ENCODE results near the gene GNAL.

The GNAL gene

DNA sequence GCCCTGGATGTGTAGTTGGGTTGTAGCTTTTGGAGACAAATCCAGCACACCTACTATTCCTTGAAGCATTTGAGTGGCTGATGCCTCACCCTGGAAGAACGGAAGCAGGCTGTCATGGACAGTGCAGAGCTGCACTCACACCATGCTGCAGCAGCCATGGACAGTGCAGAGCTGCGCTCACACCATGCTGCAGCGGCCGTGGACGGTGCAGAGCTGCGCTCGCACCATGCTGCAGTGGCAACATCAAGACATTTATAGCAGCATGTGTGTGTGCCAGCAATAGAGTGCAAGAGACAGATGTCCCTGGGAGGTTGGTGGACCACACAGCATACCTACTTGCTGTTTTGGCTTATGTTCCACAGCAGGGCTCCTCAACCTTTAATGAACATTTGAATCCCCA, 30.6 kb downstream of the GNAL start:
- H3K4me1 Mint-ChIP-seq (ENCODE audit: low read depth): no peaks in the 10 kb centered on the region
- H3K9me3 Mint-ChIP-seq: no peaks in the 10 kb centered on the region
- DNase-seq (ENCODE audit: low spot score): no peak
- H3K27me3 Mint-ChIP-seq (ENCODE audit: low read depth): peaks cover 3% of the 10 kb centered on the region
- H3K4me3 Mint-ChIP-seq: no peak overlapping the region
- H3K36me3 Mint-ChIP-seq (ENCODE audit: low read depth): no peaks in the 10 kb centered on the region
- H3K27ac Mint-ChIP-seq: no peak overlapping the region

DNA sequence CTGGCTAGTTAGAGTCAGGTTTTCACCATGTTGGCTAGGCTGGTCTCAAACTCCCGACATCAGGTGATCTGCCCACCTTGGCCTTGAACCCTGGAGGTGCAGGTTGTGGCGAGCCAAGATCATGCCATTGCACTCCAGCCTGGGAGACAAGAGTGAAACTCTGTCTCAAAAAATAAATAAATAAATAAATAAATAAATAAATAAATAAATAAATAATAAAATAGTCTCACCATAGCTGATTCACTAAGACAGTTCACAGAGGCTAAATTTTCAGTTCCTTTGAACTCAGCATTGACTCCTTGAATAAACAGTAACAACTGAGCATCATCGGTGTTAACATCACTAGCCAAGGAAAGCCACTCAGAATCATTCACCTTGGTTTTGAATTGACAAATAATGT, 32.7 kb downstream of the GNAL start:
- Mint-ChIP-seq H3K27me3 (ENCODE audit: low read depth) (no peaks in the 10 kb centered on the region), H3K4me3 (no peak overlapping the region), H3K36me3 (ENCODE audit: low read depth) (no peaks in the 10 kb centered on the region), H3K9me3 (no peaks in the 10 kb centered on the region), H3K27ac (no peak overlapping the region), H3K4me1 (ENCODE audit: low read depth) (no peaks in the 10 kb centered on the region)
- DNase-seq (ENCODE audit: low spot score): no peak

DNA sequence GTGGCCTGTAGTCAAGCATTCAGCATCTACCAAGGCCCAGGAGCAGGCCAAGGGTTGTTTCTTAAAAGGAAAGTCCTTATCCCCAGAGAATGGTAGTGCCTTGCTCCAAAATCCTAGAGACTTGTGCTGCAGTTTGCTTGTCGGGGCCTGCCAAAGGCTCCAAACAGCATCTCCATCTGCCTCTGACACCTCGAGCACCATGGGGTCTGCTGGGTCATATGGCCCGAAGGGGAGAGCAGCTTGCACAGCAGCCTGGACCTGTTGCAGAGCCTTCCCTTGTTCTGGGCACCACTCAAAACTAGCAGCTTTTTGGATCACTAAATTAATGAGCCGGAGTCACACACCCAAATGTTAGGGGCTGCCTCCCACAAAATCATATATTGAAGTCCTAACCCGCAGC, 35.7 kb downstream of the GNAL start:
- no peaks in the 10 kb centered on the region for H3K36me3 Mint-ChIP-seq (ENCODE audit: low read depth)
- DNase-seq (ENCODE audit: low spot score): no peak
- no peak overlapping the region for H3K27ac Mint-ChIP-seq
- H3K9me3 Mint-ChIP-seq: no peaks in the 10 kb centered on the region
- no peaks in the 10 kb centered on the region for H3K4me1 Mint-ChIP-seq (ENCODE audit: low read depth)
- H3K4me3 Mint-ChIP-seq: no peak overlapping the region
- peaks cover 10% of the 10 kb centered on the region for H3K27me3 Mint-ChIP-seq (ENCODE audit: low read depth)

DNA sequence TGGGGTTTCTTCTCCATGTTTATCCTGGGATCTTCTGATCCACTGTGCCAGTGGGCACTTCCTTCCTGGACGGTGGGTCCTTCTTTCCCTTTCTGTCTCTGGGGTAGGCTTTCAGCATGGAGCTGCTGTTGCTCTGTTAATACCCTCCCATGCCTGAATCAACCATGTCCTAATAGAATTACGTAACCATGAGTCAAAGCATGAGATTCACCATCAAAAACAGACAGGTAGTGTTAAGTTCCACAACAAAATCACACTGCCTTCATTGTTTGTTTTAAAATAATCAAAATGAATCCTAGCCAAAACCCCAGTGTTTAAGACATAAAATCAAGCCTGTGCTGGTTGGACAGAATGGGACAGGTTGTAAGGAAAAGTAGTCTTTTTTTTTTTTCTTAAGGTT, 37.5 kb downstream of the GNAL start:
- DNase-seq (ENCODE audit: low spot score): no peak
- H3K27me3 Mint-ChIP-seq (ENCODE audit: low read depth): peaks cover 10% of the 10 kb centered on the region
- H3K4me1 Mint-ChIP-seq (ENCODE audit: low read depth): no peaks in the 10 kb centered on the region
- no peak overlapping the region for H3K27ac Mint-ChIP-seq
- no peaks in the 10 kb centered on the region for H3K9me3 Mint-ChIP-seq
- H3K36me3 Mint-ChIP-seq (ENCODE audit: low read depth): no peaks in the 10 kb centered on the region
- H3K4me3 Mint-ChIP-seq: no peak overlapping the region

DNA sequence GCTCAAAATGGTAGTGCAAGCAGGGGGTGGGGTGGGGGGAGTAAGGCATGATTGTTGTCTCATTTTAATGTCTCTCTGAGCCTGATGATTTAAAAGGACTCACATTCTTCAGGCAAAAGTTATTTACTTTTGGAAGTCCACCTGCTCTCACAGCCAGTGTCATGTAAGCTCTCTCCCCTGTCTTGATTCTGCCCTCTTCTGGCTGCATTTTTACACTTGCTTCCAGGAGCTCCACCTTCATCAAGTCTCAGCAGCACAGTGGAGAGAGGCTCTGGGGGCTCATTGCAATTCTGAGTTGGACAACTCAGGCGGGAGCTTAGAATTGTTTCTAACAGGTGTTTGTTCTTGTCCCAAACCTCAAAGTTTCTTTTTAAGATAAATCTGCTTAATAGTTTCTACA, 39.2 kb downstream of the GNAL start:
- Mint-ChIP-seq H3K27me3 (ENCODE audit: low read depth) (peaks cover 14% of the 10 kb centered on the region), H3K4me3 (no peak overlapping the region), H3K27ac (no peak overlapping the region), H3K4me1 (ENCODE audit: low read depth) (no peaks in the 10 kb centered on the region), H3K36me3 (ENCODE audit: low read depth) (no peaks in the 10 kb centered on the region), H3K9me3 (no peaks in the 10 kb centered on the region)
- no peak for DNase-seq (ENCODE audit: low spot score)

DNA sequence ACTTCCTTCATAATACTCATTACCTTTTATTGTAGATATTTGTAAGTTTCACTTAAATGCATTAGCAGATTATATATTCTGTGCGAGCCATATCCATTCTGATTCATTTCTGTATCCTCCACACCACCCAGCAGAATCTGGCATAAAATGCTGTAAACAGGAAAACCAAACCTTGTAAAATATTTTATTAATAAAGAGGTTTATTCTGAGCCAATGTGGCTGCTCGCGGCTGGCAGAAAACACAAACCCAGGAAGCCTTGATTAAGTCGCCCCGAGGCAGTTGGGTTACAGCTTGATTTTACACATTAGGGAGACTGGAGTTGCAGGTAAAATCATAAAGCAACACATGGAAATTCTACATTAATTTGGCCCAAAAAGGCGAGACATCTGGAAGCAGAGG, 40.5 kb downstream of the GNAL start:
- DNase-seq (ENCODE audit: low spot score): no peak
- no peaks in the 10 kb centered on the region for H3K36me3 Mint-ChIP-seq (ENCODE audit: low read depth)
- H3K27ac Mint-ChIP-seq: no peak overlapping the region
- no peaks in the 10 kb centered on the region for H3K9me3 Mint-ChIP-seq
- peaks cover 16% of the 10 kb centered on the region for H3K27me3 Mint-ChIP-seq (ENCODE audit: low read depth)
- no peaks in the 10 kb centered on the region for H3K4me1 Mint-ChIP-seq (ENCODE audit: low read depth)
- H3K4me3 Mint-ChIP-seq: no peak overlapping the region

DNA sequence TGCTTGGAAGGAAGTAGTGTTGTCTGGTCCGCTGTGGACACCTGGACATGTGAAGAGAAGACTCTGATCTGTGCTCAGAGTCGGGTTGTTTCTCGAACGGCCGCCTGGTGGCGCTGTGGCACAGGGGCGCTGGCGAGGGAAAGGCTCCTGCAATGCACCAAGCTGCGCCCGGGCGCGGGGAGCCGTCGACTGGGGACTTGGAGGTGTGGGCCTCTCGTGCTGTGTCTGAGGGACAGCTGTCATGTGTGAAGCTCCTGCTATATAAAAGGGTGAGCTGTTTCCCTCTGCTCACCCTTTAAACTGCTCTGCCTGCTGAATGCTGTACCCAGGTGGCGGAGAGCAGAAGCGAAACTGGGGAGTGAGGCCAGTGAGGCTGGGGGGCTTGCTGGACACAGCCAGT, 44.0 kb downstream of the GNAL start:
- Mint-ChIP-seq H3K4me1 (ENCODE audit: low read depth) (no peaks in the 10 kb centered on the region), H3K4me3 (peak overlapping the region; percentile 17), H3K36me3 (ENCODE audit: low read depth) (no peaks in the 10 kb centered on the region), H3K27me3 (ENCODE audit: low read depth) (peaks cover 17% of the 10 kb centered on the region), H3K27ac (no peak overlapping the region), H3K9me3 (no peaks in the 10 kb centered on the region)
- DNase-seq (ENCODE audit: low spot score): peak; percentile 53

DNA sequence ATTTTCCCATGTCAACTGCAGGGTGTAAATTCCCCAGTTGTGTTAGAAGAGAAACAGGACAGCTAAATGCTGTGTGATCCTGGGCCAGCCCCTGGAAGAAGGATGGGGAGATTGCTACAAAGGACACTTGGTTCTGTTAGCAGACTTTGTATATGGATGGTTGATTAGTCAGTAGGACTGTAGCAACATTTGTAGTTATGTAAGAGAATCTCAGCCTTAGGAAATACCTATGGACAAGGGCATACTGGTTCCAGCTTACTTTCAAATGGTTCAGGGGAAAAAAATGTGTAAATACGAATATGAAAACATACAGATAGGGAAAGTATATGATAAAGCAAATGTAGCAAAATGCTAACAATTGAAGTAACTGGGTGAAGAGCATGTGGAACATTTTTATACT, 47.6 kb downstream of the GNAL start:
- Mint-ChIP-seq H3K27me3 (ENCODE audit: low read depth) (peaks cover 24% of the 10 kb centered on the region), H3K4me1 (ENCODE audit: low read depth) (no peaks in the 10 kb centered on the region), H3K9me3 (no peaks in the 10 kb centered on the region), H3K36me3 (ENCODE audit: low read depth) (no peaks in the 10 kb centered on the region), H3K4me3 (no peak overlapping the region), H3K27ac (no peak overlapping the region)
- no peak for DNase-seq (ENCODE audit: low spot score)

DNA sequence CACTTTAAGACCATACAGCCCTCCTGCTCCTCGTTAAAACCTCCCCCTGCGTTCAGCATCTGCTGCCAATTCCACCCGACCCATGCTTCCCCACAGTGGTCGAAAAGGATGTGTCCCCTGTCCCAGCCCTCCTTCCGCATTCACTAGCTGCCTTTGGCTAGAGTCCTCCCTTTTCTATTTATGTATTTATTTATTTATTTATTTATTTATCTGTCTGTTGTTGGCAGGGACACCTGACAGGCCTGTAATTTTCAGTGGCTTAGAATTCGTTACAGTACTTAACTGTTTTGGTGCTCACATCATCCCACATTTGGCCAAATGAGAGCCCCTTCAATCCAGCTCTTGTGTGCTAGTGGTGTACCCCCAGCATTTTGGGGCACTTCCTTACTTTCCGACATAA, 50.8 kb downstream of the GNAL start:
- no peak for DNase-seq (ENCODE audit: low spot score)
- Mint-ChIP-seq H3K9me3 (no peaks in the 10 kb centered on the region), H3K27me3 (ENCODE audit: low read depth) (peaks cover 34% of the 10 kb centered on the region), H3K27ac (no peak overlapping the region), H3K4me1 (ENCODE audit: low read depth) (no peaks in the 10 kb centered on the region), H3K36me3 (ENCODE audit: low read depth) (no peaks in the 10 kb centered on the region), H3K4me3 (no peak overlapping the region)

DNA sequence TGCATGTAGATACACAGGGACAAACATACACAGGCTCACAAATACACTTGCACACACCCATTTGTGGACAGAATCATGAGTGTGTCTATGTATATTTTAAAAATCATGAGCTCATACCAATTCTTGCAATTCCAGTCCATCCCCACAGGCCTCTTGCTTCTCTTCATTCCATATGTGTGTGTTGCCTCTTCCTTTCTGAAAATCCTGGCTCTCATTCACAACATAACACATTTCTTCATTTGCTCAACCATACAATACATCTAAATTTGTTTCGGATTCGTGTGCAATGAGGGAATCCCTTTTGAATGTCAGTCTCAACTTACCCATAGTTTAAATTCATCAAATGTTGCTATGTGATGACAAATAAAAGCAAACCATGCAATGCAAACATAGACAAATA, 51.4 kb downstream of the GNAL start:
- Mint-ChIP-seq H3K4me1 (ENCODE audit: low read depth) (no peaks in the 10 kb centered on the region), H3K27ac (no peak overlapping the region), H3K27me3 (ENCODE audit: low read depth) (peaks cover 37% of the 10 kb centered on the region), H3K9me3 (no peaks in the 10 kb centered on the region), H3K4me3 (no peak overlapping the region), H3K36me3 (ENCODE audit: low read depth) (no peaks in the 10 kb centered on the region)
- no peak for DNase-seq (ENCODE audit: low spot score)

DNA sequence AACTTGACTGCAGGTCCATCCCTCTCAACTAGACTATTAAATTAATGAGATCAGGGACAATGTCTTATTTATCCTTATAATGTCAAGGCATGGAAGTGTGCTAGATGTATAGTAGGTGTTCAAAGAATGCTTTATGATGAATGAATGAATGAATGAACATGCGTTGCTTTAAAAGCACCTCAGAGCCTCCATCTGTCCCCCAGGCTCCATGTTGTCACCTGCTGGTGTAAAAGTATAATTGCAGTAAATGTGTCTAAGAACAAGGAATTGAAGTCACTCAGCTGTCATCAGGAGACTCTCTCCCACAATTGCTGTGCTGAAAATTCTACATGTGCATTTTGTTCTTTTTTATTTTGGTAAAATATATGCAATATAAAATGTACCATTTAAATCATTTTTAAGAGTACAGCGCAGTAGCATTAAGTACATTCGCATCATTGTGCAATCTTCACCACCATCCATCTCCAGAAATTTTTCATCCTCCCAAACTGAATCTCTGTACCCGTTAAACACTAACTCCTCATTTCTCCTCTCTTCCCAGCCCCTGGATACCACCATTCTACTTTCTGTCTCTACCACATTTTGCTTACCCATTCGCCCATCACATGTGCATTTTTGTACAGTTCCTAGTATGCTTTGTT, 52.6 kb downstream of the GNAL start:
- Mint-ChIP-seq H3K27me3 (ENCODE audit: low read depth) (peaks cover 45% of the 10 kb centered on the region), H3K36me3 (ENCODE audit: low read depth) (no peaks in the 10 kb centered on the region), H3K27ac (no peak overlapping the region), H3K4me1 (ENCODE audit: low read depth) (no peaks in the 10 kb centered on the region), H3K4me3 (no peak overlapping the region), H3K9me3 (no peaks in the 10 kb centered on the region)
- DNase-seq (ENCODE audit: low spot score): no peak

DNA sequence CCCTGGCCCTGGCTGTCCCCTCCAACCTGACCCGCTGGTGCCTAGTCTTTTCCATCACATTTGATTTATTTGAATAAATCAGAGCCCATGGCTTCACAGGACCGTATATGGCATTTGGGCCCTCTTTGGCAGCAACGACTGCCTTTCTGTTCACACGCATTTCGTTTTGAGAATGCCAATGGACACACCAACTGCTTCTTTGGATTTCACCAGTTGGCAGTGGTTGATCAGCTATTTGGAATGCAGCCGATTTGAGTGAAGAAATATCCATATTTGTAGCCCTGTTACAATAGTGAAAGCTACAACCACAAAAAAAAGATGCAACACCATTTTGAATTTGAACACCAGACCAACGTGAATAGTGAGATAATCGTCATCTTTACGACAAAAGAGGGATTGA, 56.5 kb downstream of the GNAL start:
- Mint-ChIP-seq H3K27ac (no peak overlapping the region), H3K4me1 (ENCODE audit: low read depth) (no peaks in the 10 kb centered on the region), H3K9me3 (no peaks in the 10 kb centered on the region), H3K27me3 (ENCODE audit: low read depth) (peaks cover 66% of the 10 kb centered on the region), H3K36me3 (ENCODE audit: low read depth) (no peaks in the 10 kb centered on the region), H3K4me3 (no peak overlapping the region)
- no peak for DNase-seq (ENCODE audit: low spot score)

DNA sequence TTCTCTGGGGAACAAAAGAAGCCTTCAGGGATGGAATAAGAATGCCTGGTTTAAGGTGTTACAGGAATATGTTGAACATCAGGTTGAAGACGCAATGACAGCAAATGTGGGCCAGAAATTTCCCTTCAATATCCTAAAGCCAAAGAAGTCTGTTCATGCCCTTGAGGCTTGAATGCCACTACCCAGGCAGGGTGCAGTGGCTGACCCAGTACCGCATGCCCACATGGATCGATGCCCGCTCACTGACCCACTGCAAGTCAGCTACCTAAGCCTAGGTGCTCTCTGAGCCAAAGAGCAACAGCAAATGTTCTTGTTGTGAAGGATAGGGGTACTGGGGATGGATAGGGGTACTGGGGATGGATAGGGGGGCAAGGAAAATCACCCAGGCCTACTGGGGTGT, 58.2 kb downstream of the GNAL start:
- H3K4me1 Mint-ChIP-seq (ENCODE audit: low read depth): peaks cover 3% of the 10 kb centered on the region
- H3K27me3 Mint-ChIP-seq (ENCODE audit: low read depth): peaks cover 66% of the 10 kb centered on the region
- no peak overlapping the region for H3K27ac Mint-ChIP-seq
- H3K36me3 Mint-ChIP-seq (ENCODE audit: low read depth): no peaks in the 10 kb centered on the region
- H3K9me3 Mint-ChIP-seq: no peaks in the 10 kb centered on the region
- no peak overlapping the region for H3K4me3 Mint-ChIP-seq
- DNase-seq (ENCODE audit: low spot score): no peak

DNA sequence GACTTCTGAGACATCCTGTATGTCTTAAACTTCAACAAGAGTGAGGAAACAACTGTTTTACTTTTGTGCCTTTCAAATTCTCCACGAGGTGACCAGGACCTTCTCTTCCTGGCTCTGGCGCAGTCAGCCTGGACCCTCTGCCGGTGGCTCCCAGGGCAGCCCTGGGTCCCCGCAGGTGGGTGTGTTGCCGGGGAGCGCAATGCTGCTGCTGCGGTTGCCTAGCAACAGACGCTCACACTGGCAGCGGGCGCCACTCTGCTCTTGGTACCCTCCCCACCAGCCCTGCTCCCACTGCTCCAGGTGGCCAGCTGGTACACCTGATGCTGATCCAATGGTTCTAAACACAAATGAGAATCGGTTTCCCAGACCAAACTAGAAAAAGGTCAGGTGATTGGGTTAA, 58.7 kb downstream of the GNAL start:
- DNase-seq (ENCODE audit: low spot score): no peak
- peaks cover 4% of the 10 kb centered on the region for H3K4me1 Mint-ChIP-seq (ENCODE audit: low read depth)
- no peaks in the 10 kb centered on the region for H3K36me3 Mint-ChIP-seq (ENCODE audit: low read depth)
- peaks cover 65% of the 10 kb centered on the region for H3K27me3 Mint-ChIP-seq (ENCODE audit: low read depth)
- no peak overlapping the region for H3K4me3 Mint-ChIP-seq
- no peak overlapping the region for H3K27ac Mint-ChIP-seq
- no peaks in the 10 kb centered on the region for H3K9me3 Mint-ChIP-seq

DNA sequence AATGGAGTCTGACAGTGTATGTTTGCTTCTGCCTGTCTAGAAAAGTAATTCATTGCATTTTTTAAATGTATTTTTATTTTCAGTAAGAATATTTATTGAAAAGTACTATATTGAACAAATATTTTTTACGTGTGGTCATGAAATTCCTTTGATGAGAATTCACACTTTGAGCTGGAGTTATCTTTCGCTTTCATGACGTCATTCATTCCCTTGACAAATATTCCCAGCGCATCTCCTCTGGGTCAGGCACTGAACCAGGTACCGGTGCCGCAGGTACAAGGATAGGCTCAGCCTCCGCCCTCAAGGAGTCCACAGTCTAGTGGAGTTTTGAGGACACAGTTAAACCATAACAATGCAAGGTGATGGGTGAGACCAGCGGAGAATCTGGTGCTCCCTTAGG, 60.2 kb downstream of the GNAL start:
- peaks cover 5% of the 10 kb centered on the region for H3K4me1 Mint-ChIP-seq (ENCODE audit: low read depth)
- H3K27me3 Mint-ChIP-seq (ENCODE audit: low read depth): peaks cover 71% of the 10 kb centered on the region
- H3K9me3 Mint-ChIP-seq: no peaks in the 10 kb centered on the region
- H3K36me3 Mint-ChIP-seq (ENCODE audit: low read depth): no peaks in the 10 kb centered on the region
- H3K27ac Mint-ChIP-seq: no peak overlapping the region
- DNase-seq (ENCODE audit: low spot score): no peak
- H3K4me3 Mint-ChIP-seq: no peak overlapping the region

Measured in T-helper 2 cell treated with Interferon-gamma antibody and Interleukin-4, amounts not matched to agents 5 μg/mL and 100 μg/mL, for 36 hours (primary cell).